Measurements from ENCODE around the gene VSIG10L2. TPM values are rescaled to one million over a fixed set of nuclear protein-coding genes. Genes with fewer than 3 reads are reported as not detected.

Gene VSIG10L2
- total RNA-seq, 1 experiment from 2014 or later = not detected

DNA sequence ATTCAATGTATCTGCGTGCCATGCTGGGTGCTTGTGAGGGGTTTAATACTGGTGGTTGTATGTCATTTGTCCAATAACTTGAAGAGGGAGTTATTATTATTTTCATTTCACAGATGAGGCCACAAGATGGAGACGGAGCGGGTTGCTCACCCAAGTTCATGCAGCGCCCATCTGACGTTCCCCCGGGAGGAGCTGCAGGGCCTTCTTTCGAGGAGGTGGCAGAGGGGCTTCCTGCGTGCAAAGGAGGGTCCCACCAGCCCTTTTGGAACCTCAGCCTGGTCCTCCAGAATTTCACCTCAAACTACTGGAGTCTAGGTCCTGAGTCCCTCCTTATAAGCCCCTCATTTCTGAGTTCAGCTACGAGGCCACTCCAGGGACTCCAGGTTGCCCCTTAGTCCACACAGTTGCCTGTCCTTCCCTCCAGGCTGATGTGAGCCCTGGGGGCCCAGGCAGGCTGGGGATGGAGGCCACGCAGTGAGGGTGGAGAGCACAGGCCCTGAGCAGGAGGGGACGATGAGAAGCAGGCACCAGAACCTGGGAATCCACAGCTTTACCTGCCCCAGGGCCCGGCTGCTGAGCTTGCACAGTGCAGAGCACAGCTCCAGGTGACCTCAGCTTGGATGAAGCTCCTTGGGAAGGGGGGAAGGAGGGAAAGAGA lies 2.9 kb upstream of the VSIG10L2 start:
- Histone ChIP-seq H2AFZ (ENCODE audit: low read depth, low read length, poor library complexity, severe bottlenecking) (no peak overlapping the region), H3K36me3 (ENCODE audit: control insufficient read depth in 1 of 2, insufficient read depth in 2 of 2, low read length in 2 of 2) (no peaks in the 10 kb centered on the region), H3K9ac (ENCODE audit: low read length) (no peak overlapping the region), H3K79me2 (ENCODE audit: insufficient read depth, low read length) (no peaks in the 10 kb centered on the region), H3K4me2 (ENCODE audit: low read length) (no peak overlapping the region), H4K20me1 (ENCODE audit: insufficient read depth) (no peaks in the 10 kb centered on the region), H3K27me3 (ENCODE audit: insufficient read depth, low read length) (no peaks in the 10 kb centered on the region), H3K4me1 (ENCODE audit: control insufficient read depth in 1 of 2, insufficient read depth in 2 of 2, low read length in 2 of 2) (peaks cover 7 to 22% of the 10 kb centered on the region in 2 experiments), H3K9me3 (ENCODE audit: control insufficient read depth in 1 of 2, insufficient read depth in 1 of 2, low read depth in 1 of 2, low read length in 2 of 2) (no peaks in the 10 kb centered on the region), H3K4me3 (replicated peaks in 1 of 2; ENCODE audit: low read depth in 1 of 2, low read length in 2 of 2) (no peak overlapping the region), H3K9me2 (ENCODE audit: insufficient read depth) (no peaks in the 10 kb centered on the region), H3K27ac (ENCODE audit: low read depth, low read length) (no peak overlapping the region)
- TF ChIP-seq SIN3A (IDR thresholded peaks at IDR 0.05; ENCODE audit: low read depth) (no peak), FOSL1 (IDR thresholded peaks at IDR 0.05; ENCODE audit: low read depth) (no peak), SP1 (IDR thresholded peaks at IDR 0.05; ENCODE audit: low read depth) (no peak)
- TF ChIP-seq, protein P1, sequence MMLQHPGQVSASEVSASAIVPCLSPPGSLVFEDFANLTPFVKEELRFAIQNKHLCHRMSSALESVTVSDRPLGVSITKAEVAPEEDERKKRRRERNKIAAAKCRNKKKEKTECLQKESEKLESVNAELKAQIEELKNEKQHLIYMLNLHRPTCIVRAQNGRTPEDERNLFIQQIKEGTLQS (IDR thresholded peaks at IDR 0.05) = no peak
- ChIA-PET RAD21 (ENCODE audit: low non-redundant PET in 1 of 2, low total read pairs in 2 of 2, uncharacterized antibody in 2 of 2, unreplicated experiment in 2 of 2) (no interaction called here), CTCF (interaction anchor here (0.8 to 1.3 kb wide), 3 partner anchors 11 to 251 kb away, joined by 3 to 5 read pairs (median 4); no protein-coding TSS in a partner anchor), POLR2A (no interaction called here)
- intact Hi-C loops (cut with micrococcal nuclease) = loop anchor here (1.0 to 5.0 kb wide), 2 partner anchors 119 to 251 kb away; partner anchors contain the start of gene CDON
- no peak for ATAC-seq
- no TSS peak for BruUV-seq (replicated peaks)
- DNase-seq (ENCODE audit: low read depth, low spot score) = no peak

DNA sequence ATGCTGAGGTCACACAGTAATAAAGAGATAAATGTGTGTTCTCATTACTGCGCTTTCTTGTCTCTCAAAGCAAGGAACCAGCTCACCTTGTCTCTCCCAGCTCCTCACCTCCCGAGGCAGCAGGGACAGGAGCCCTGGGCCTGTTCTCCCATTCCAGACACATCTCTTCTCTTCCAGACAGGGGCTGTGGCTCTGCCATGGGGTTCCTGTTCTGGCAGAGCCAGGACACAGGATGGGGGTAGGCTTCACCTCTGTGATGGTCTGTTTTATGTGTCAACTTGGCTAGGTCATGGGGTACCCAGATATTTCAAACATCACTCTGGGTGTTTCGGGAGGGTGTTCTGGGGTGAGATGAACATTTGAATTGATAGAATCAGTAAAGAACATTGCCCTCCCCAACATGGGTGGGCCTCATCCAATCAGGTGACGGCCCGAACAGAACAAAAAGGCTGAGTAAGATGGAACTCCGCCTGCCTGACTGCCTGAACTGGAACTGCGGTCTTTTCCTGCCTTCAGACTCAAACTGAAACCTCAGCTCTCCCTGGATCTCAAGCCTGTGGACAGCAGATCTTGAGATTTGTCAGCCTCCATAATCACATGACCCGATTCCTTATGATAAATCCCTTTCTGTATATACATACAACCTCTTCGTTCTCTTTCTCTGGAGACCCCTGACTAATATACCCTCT lies 2.0 kb upstream of the VSIG10L2 start:
- POLR2A ChIA-PET = no interaction called here
- BruUV-seq (replicated peaks) = no TSS peak
- H2AFZ ChIP-seq (ENCODE audit: low read depth, low read length, poor library complexity, severe bottlenecking) = no peak overlapping the region
- no peak overlapping the region for H3K27ac ChIP-seq (ENCODE audit: low read depth, low read length)
- H3K9me3 ChIP-seq (ENCODE audit: control insufficient read depth in 1 of 2, insufficient read depth in 1 of 2, low read depth in 1 of 2, low read length in 2 of 2) = no peaks in the 10 kb centered on the region
- H3K9ac ChIP-seq (ENCODE audit: low read length) = no peak overlapping the region
- DNase-seq (ENCODE audit: low read depth, low spot score) = no peak
- H4K20me1 ChIP-seq (ENCODE audit: insufficient read depth) = no peaks in the 10 kb centered on the region
- CTCF ChIA-PET = interaction anchor here (0.9 to 1.3 kb wide), 2 partner anchors 118 to 250 kb away, joined by 4 to 5 read pairs; no protein-coding TSS in a partner anchor
- H3K9me2 ChIP-seq (ENCODE audit: insufficient read depth) = no peaks in the 10 kb centered on the region
- no peak for ATAC-seq
- H3K4me3 ChIP-seq (replicated peaks in 1 of 2; ENCODE audit: low read depth in 1 of 2, low read length in 2 of 2) = no peak overlapping the region
- no peaks in the 10 kb centered on the region for H3K79me2 ChIP-seq (ENCODE audit: insufficient read depth, low read length)
- no peaks in the 10 kb centered on the region for H3K36me3 ChIP-seq (ENCODE audit: control insufficient read depth in 1 of 2, insufficient read depth in 2 of 2, low read length in 2 of 2)
- peaks cover 7 to 16% of the 10 kb centered on the region in 2 experiments for H3K4me1 ChIP-seq (ENCODE audit: control insufficient read depth in 1 of 2, insufficient read depth in 2 of 2, low read length in 2 of 2)
- intact Hi-C loops (cut with micrococcal nuclease) = loop anchor here (5.0 kb wide), 1 partner anchor 118 kb away; the partner anchor contains the start of gene CDON
- TF ChIP-seq FOSL1 (IDR thresholded peaks at IDR 0.05; ENCODE audit: low read depth) = no peak
- no peak for TF ChIP-seq YY1 (IDR thresholded peaks at IDR 0.05; ENCODE audit: extremely low read depth, insufficient replicate concordance, low read depth, low read length)
- TF ChIP-seq POLR2AphosphoS5 (IDR thresholded peaks at IDR 0.05; ENCODE audit: low read depth, low read length) = no peak
- no peak for TF ChIP-seq SRF (IDR thresholded peaks at IDR 0.05; ENCODE audit: low read depth)
- TF ChIP-seq, protein P2, sequence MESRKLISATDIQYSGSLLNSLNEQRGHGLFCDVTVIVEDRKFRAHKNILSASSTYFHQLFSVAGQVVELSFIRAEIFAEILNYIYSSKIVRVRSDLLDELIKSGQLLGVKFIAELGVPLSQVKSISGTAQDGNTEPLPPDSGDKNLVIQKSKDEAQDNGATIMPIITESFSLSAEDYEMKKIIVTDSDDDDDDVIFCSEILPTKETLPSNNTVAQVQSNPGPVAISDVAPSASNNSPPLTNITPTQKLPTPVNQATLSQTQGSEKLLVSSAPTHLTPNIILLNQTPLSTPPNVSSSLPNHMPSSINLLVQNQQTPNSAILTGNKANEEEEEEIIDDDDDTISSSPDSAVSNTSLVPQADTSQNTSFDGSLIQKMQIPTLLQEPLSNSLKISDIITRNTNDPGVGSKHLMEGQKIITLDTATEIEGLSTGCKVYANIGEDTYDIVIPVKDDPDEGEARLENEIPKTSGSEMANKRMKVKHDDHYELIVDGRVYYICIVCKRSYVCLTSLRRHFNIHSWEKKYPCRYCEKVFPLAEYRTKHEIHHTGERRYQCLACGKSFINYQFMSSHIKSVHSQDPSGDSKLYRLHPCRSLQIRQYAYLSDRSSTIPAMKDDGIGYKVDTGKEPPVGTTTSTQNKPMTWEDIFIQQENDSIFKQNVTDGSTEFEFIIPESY (IDR thresholded peaks at IDR 0.05; ENCODE audit: extremely low read depth, insufficient replicate concordance, low read length) = no peak
- no peak for TF ChIP-seq EZH2 (IDR thresholded peaks at IDR 0.05)
- TF ChIP-seq, protein P1 (IDR thresholded peaks at IDR 0.05) = no peak
- TF ChIP-seq SP1 (IDR thresholded peaks at IDR 0.05; ENCODE audit: low read depth) = no peak
- TF ChIP-seq EGR1 (IDR thresholded peaks at IDR 0.05; ENCODE audit: low read depth) = no peak
- RAD21 ChIA-PET (ENCODE audit: low non-redundant PET in 1 of 2, low total read pairs in 2 of 2, uncharacterized antibody in 2 of 2, unreplicated experiment in 2 of 2) = no interaction called here
- H3K27me3 ChIP-seq (ENCODE audit: insufficient read depth, low read length) = no peaks in the 10 kb centered on the region
- no peak overlapping the region for H3K4me2 ChIP-seq (ENCODE audit: low read length)
